Esophagus muscularis mucosa (tissue), 4 donors: Measurements from ENCODE around the gene MRAP2. TPM values are rescaled to one million over a fixed set of nuclear protein-coding genes. Genes with fewer than 3 reads are reported as not detected.
A peak's percentile ranks its signal among the peaks of the same experiment; 100 is the strongest.

Experiments
- DNase-seq: peaks from one replicate; pipeline ENCODE4 v3.0.0-alpha.2; 2017; ENCODE audit errors: extremely low spot score
- H3K27ac ChIP-seq, 4 donors: fragments of 200-600 bp; sonication (generic); replicated peaks in 1 of 4; 1 replicate in 3 of 4; 2 replicates in 1 of 4; pipeline ENCODE4 v1.5.1; 2016 to 2019; ENCODE audit warnings: mild to moderate bottlenecking in 1 of 4
- H3K27me3 ChIP-seq, 4 donors: fragments of 200-600 bp; sonication (generic); one replicate each; pipeline versions ENCODE4 v1.5.1 to v1.6.0; 2016 to 2019
- H3K36me3 ChIP-seq, 4 donors: fragments of 200-600 bp; sonication (generic); one replicate each; pipeline ENCODE4 v1.5.1; 2016 to 2019
- H3K4me1 ChIP-seq, 4 donors: fragments of 200-600 bp; sonication (generic); one replicate each; pipeline ENCODE4 v1.5.1; 2016 to 2019
- H3K4me3 ChIP-seq, 4 donors: fragments of 200-600 bp; sonication (generic); 1 replicate in 2 of 4; 2 replicates in 2 of 4; pipeline ENCODE4 v1.5.1; 2016 to 2019; ENCODE audit warnings: mild to moderate bottlenecking in 4 of 4, moderate library complexity in 1 of 4
- H3K9me3 ChIP-seq, 4 donors: fragments of 200-600 bp; sonication (generic); 1 replicate in 3 of 4; 2 replicates in 1 of 4; pipeline ENCODE4 v1.5.1; 2016 to 2019
- CTCF ChIP-seq, 3 experiments: fragments of 200-600 bp in 2 of 3; fragments of 450-650 bp in 1 of 3; sonication (generic) in 2 of 3; IDR thresholded peaks; one replicate each; pipeline ENCODE4 v1.5.1; 2017 to 2019; ENCODE audit warnings: antibody characterized with exemption in 3 of 3, mild to moderate bottlenecking in 2 of 3, moderate library complexity in 1 of 3
- EP300 ChIP-seq: sonication (generic); formaldehyde crosslinking; IDR thresholded peaks from one replicate; pipeline ENCODE4 v1.6.1; 2017; ENCODE audit warnings: antibody characterized with exemption
- POLR2A ChIP-seq: fragments of 450-650 bp; IDR thresholded peaks from one replicate; pipeline ENCODE4 v1.6.1; 2017; ENCODE audit warnings: antibody characterized with exemption, moderate library complexity, mild to moderate bottlenecking, low read depth
- POLR2AphosphoS5 ChIP-seq, 2 donors: sonication (generic); formaldehyde crosslinking; IDR thresholded peaks; one replicate each; pipeline ENCODE4 v1.6.1; 2017; ENCODE audit warnings: antibody characterized with exemption in 2 of 2
- WGBS: methylation state at CpG from one replicate; pipeline ENCODE4 v1.1.5; 2018; 5-methylcytosine and 5-hydroxymethylcytosine counted together
- intact Hi-C: fragments of 100-400 bp; cut with DNase I; formaldehyde crosslinking; loops from one replicate; pipeline ENCODE4 v1.15.1; 2023
- total RNA-seq, 4 donors: library from RNA; depleted of rRNA; stranded (reverse); fragments of >200 nt; gene quantifications; one replicate each; pipeline versions ENCODE4 v1.1.0 to v1.2.1, GENCODE V29; 2016

Gene MRAP2
- total RNA-seq, 4 donors from 2014 or later: 0.11 to 0.32 (median 0.17) TPM; not detected in 1

- Histone ChIP-seq H3K4me1 (no peaks in the 10 kb centered on the region), H3K4me3 (no peak overlapping the region), H3K36me3 (no peaks in the 10 kb centered on the region), H3K9me3 (no peaks in the 10 kb centered on the region), H3K27me3 (peaks cover 0 to 3% (median 0%) of the 10 kb centered on the region in 4 donors), H3K27ac (no peak overlapping the region)
- DNase-seq: no peak
- 75% methylated on average over 5 of the region's 5 CpGs for WGBS
- no peak for TF ChIP-seq CTCF (IDR thresholded peaks at IDR 0.05)
- no peak for TF ChIP-seq EP300
- no peak for TF ChIP-seq POLR2A
- TF ChIP-seq POLR2AphosphoS5 (IDR thresholded peaks at IDR 0.05): no peak
- intact Hi-C loops: no loop called here
Observed at GRCh38 chr6:84007871-84008270, 25.7 kb upstream of the MRAP2 start.

DNA sequence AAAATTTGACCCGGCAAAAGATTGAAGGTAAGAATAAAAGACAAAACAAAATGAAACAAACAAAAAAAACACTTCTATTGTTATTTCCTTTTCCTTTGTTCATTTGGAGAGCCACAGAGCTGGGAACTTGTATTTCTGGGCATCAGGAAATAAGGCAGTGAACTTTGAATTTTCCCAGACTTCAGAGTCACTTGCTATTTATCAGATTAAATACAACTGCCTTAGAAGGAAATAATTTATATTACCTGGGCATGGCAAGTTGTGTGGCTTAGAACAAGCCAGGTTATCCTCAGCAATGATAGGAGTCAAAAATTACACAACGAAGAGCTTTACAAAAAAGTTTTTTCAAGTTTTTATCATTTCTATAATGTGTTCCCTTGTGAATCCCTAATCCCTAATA, 20.2 kb upstream of the MRAP2 start:
- Histone ChIP-seq H3K36me3 (no peaks in the 10 kb centered on the region), H3K27me3 (peaks cover 0 to 3% (median 0%) of the 10 kb centered on the region in 4 donors), H3K4me3 (no peak overlapping the region), H3K4me1 (no peaks in the 10 kb centered on the region), H3K9me3 (no peaks in the 10 kb centered on the region), H3K27ac (no peak overlapping the region)
- no peak for DNase-seq
- 84% methylated on average over 2 of the region's 2 CpGs for WGBS
- intact Hi-C loops: no loop called here
- no peak for TF ChIP-seq POLR2AphosphoS5 (IDR thresholded peaks at IDR 0.05)
- no peak for TF ChIP-seq EP300
- TF ChIP-seq POLR2A: no peak
- no peak for TF ChIP-seq CTCF (IDR thresholded peaks at IDR 0.05)

DNA sequence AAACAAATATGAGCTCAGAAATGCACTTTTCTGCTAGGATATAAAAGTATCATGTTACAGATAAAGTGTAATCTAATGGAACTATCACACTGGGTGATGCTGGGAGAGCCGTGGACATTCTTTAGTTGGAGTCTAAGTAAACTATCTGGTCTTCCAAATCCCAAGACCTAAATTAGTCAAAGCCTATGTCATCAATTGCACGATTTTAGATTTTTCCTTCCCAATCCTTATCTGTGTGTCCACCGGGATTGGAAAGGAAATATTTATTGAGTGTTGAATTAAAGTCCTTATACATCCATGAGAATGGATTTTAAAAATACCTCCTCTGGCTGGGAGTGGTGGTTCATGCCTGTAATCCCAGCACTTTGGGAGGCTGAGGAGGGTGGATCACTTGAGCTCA, 19.6 kb upstream of the MRAP2 start:
- Histone ChIP-seq H3K27ac (no peak overlapping the region), H3K4me1 (no peaks in the 10 kb centered on the region), H3K9me3 (no peaks in the 10 kb centered on the region), H3K36me3 (no peaks in the 10 kb centered on the region), H3K27me3 (peaks cover 0 to 7% (median 0%) of the 10 kb centered on the region in 4 donors), H3K4me3 (no peak overlapping the region)
- 45% methylated on average over 3 of the region's 3 CpGs for WGBS
- intact Hi-C loops: no loop called here
- TF ChIP-seq EP300 (no peak), POLR2A (no peak), POLR2AphosphoS5 (IDR thresholded peaks at IDR 0.05) (no peak), CTCF (IDR thresholded peaks at IDR 0.05) (no peak)
- peak; percentile 39 for DNase-seq

DNA sequence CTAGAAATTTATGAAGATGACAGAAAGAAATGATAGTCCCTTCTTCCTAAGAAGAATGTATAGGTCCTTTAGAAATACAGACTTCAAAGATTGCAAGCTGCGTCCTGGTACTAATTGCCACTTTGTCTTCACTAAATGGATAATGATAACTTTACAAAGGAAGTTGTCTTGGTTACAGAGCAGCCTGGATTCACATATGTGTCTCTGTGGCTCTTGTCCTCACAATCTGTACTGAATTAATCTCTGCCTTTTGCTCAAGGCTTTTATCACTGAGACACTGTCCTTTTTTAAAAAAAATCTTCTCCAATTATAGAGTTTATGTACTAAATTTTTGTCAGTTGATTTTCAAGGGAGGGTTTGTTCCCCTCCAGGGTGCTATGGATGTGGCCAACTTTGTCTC, 17.5 kb upstream of the MRAP2 start:
- no peaks in the 10 kb centered on the region for H3K9me3 ChIP-seq
- TF ChIP-seq EP300: no peak
- TF ChIP-seq POLR2AphosphoS5 (IDR thresholded peaks at IDR 0.05): no peak
- TF ChIP-seq CTCF (IDR thresholded peaks at IDR 0.05): no peak
- TF ChIP-seq POLR2A: no peak
- peaks cover 0 to 10% (median 0%) of the 10 kb centered on the region in 4 donors for H3K27me3 ChIP-seq
- 76% methylated on average over 1 of the region's 1 CpG for WGBS
- H3K4me3 ChIP-seq: no peak overlapping the region
- no peak overlapping the region for H3K27ac ChIP-seq
- DNase-seq: no peak
- intact Hi-C loops: no loop called here
- H3K4me1 ChIP-seq: no peaks in the 10 kb centered on the region
- no peaks in the 10 kb centered on the region for H3K36me3 ChIP-seq
